CD14-positive monocyte (primary cell): ENCODE measurements around the gene SLC2A9. TPM values are rescaled to one million over a fixed set of nuclear protein-coding genes. Genes with fewer than 3 reads are reported as not detected.

Source experiments
- DNase-seq, 3 donors: peaks; one replicate each; pipeline ENCODE4 v3.0.0-alpha.2; 2011 to 2022
- H2AFZ ChIP-seq: 2 replicates; pipeline ENCODE4 v1.6.0; 2012; ENCODE audit warnings: mild to moderate bottlenecking, low read depth, low read length, inconsistent platforms; ENCODE audit not compliant: insufficient read depth, poor library complexity, severe bottlenecking
- H3K27ac ChIP-seq, 2 donors: 1 replicate in 1 of 2; 2 replicates in 1 of 2; pipeline ENCODE4 v1.5.1; 2012 to 2013; ENCODE audit warnings: low read length in 2 of 2, control low read depth in 1 of 2, inconsistent platforms in 1 of 2, low read depth in 1 of 2, mild to moderate bottlenecking in 1 of 2
- H3K27me3 ChIP-seq, 2 donors: one replicate each; pipeline versions ENCODE4 v1.6.0 to v1.6.1; 2011 to 2013; ENCODE audit warnings: low read length in 2 of 2; ENCODE audit not compliant: control insufficient read depth in 2 of 2, insufficient read depth in 2 of 2
- H3K36me3 ChIP-seq, 2 donors: replicated peaks in 1 of 2; 1 replicate in 1 of 2; 2 replicates in 1 of 2; pipeline versions ENCODE4 v1.5.1 to v1.6.1; 2012 to 2013; ENCODE audit warnings: low read length in 2 of 2, control low read depth in 1 of 2, inconsistent platforms in 1 of 2, mild to moderate bottlenecking in 1 of 2; ENCODE audit not compliant: insufficient read depth in 2 of 2, control insufficient read depth in 1 of 2
- H3K4me1 ChIP-seq, 2 donors: 1 replicate in 1 of 2; 2 replicates in 1 of 2; pipeline versions ENCODE4 v1.5.1 to v1.6.1; 2012 to 2013; ENCODE audit warnings: low read length in 2 of 2, control low read depth in 1 of 2, inconsistent platforms in 1 of 2, mild to moderate bottlenecking in 1 of 2, moderate library complexity in 1 of 2; ENCODE audit not compliant: insufficient read depth in 2 of 2, control insufficient read depth in 1 of 2
- H3K4me2 ChIP-seq: replicated peaks from 2 replicates; pipeline ENCODE3; 2012; ENCODE audit warnings: low read length, moderate library complexity, mild to moderate bottlenecking; ENCODE audit not compliant: poor library complexity, severe bottlenecking; ENCODE audit errors: extremely low read depth
- H3K4me3 ChIP-seq, 3 experiments: fragments of 200-600 bp in 1 of 3; sonication (generic) in 1 of 3; replicated peaks in 1 of 3; 1 replicate in 2 of 3; 2 replicates in 1 of 3; pipeline ENCODE4 v1.5.1; 2011 to 2013; ENCODE audit warnings: low read length in 3 of 3, mild to moderate bottlenecking in 3 of 3, control low read depth in 2 of 3, low read depth in 2 of 3, inconsistent platforms in 1 of 3, moderate library complexity in 1 of 3
- H3K79me2 ChIP-seq: 2 replicates; pipeline ENCODE4 v1.6.0; 2012; ENCODE audit warnings: mild to moderate bottlenecking, control low read depth, inconsistent platforms, low read length, moderate library complexity; ENCODE audit not compliant: insufficient read depth
- H3K9ac ChIP-seq: 2 replicates; pipeline ENCODE4 v1.6.0; 2017; ENCODE audit warnings: low read length, mild to moderate bottlenecking; ENCODE audit not compliant: insufficient read depth, poor library complexity, severe bottlenecking
- H3K9me3 ChIP-seq, 2 donors: replicated peaks in 1 of 2; 1 replicate in 1 of 2; 2 replicates in 1 of 2; pipeline versions ENCODE4 v1.5.1 to v1.6.1; 2012 to 2013; ENCODE audit warnings: low read length in 2 of 2, control low read depth in 1 of 2; ENCODE audit not compliant: control insufficient read depth in 1 of 2, insufficient read depth in 1 of 2
- H4K20me1 ChIP-seq: 2 replicates; pipeline ENCODE4 v1.6.0; 2012; ENCODE audit warnings: mild to moderate bottlenecking, low read length, control low read depth, moderate library complexity; ENCODE audit not compliant: insufficient read depth
- H3K27ac Mint-ChIP-seq, 7 donors: one replicate each; pipeline ENCODE4 v1.8.0; 2020; ENCODE audit warnings: mild to moderate bottlenecking in 7 of 7, mixed read lengths in 7 of 7, moderate library complexity in 6 of 7, inconsistent platforms in 2 of 7
- H3K27me3 Mint-ChIP-seq, 3 donors: one replicate each; pipeline ENCODE4 v1.8.0; 2021 to 2022; ENCODE audit warnings: low read depth in 3 of 3, mild to moderate bottlenecking in 3 of 3, mixed read lengths in 3 of 3, moderate library complexity in 3 of 3, inconsistent platforms in 1 of 3
- H3K36me3 Mint-ChIP-seq, 2 donors: one replicate each; pipeline ENCODE4 v1.8.0; 2020; ENCODE audit warnings: mixed read lengths in 2 of 2, inconsistent platforms in 1 of 2, mild to moderate bottlenecking in 1 of 2
- H3K4me1 Mint-ChIP-seq: one replicate; pipeline ENCODE4 v1.8.0; 2020; ENCODE audit warnings: mild to moderate bottlenecking, mixed read lengths
- H3K4me3 Mint-ChIP-seq, 2 donors: one replicate each; pipeline ENCODE4 v1.8.0; 2020; ENCODE audit warnings: mild to moderate bottlenecking in 2 of 2, mixed read lengths in 2 of 2, moderate library complexity in 1 of 2
- H3K9me3 Mint-ChIP-seq, 7 donors: one replicate each; pipeline ENCODE4 v1.8.0; 2020 to 2022; ENCODE audit warnings: mixed read lengths in 7 of 7, mild to moderate bottlenecking in 6 of 7, moderate library complexity in 6 of 7, inconsistent platforms in 2 of 7
- CTCF ChIP-seq: fragments of 200-600 bp; IDR thresholded peaks from one replicate; pipeline ENCODE4 v1.8.0; 2022; ENCODE audit warnings: antibody characterized with exemption, mild to moderate bottlenecking
- WGBS: methylation state at CpG from one replicate; pipeline ENCODE4 v1.1.5; 2013; ENCODE audit warnings: missing lambda C conversion rate; ENCODE audit not compliant: insufficient coverage; 5-methylcytosine and 5-hydroxymethylcytosine counted together
- intact Hi-C, 2 donors: fragments of 100-400 bp; cut with micrococcal nuclease; formaldehyde crosslinking; loops; one replicate each; pipeline versions ENCODE4 v1.15.0 to v1.15.1; 2023
- polyA plus RNA-seq, 3 donors: library from polyadenylated mRNA; depleted of rRNA in 1 of 3; unstranded in 2 of 3; stranded (reverse) in 1 of 3; fragments of 300-500 nt in 2 of 3; fragments of >200 nt in 1 of 3; fragmentation: Illumina TruSeq in 2 of 3; gene quantifications; 1 replicate in 2 of 3; 2 replicates in 1 of 3; pipeline ENCODE4 v1.2.3, GENCODE V29; 2012 to 2021

SLC2A9 gene
- polyA plus RNA-seq, 3 donors: 27.3 to 38.6 (median 34.7) TPM

GRCh38 chr4:9835430-9835829, 185.9 kb downstream of the SLC2A9 start:
- peak overlapping the region in 1 of 7 donors; percentile 52 for H3K27ac Mint-ChIP-seq
- WGBS: 100% methylated on average over 5 of the region's 5 CpGs
- Histone ChIP-seq H3K4me2 (no peak overlapping the region), H3K4me1 (no peaks in the 10 kb centered on the region), H3K27ac (no peak overlapping the region), H3K27me3 (no peaks in the 10 kb centered on the region), H3K79me2 (no peaks in the 10 kb centered on the region), H3K9me3 (no peaks in the 10 kb centered on the region), H3K4me3 (no peak overlapping the region), H3K36me3 (peaks cover 48 to 68% of the 10 kb centered on the region in 2 donors), H2AFZ (no peak overlapping the region), H4K20me1 (no peaks in the 10 kb centered on the region), H3K9ac (no peak overlapping the region)
- no peak for TF ChIP-seq CTCF
- H3K9me3 Mint-ChIP-seq: peaks cover 0 to 2% (median 0%) of the 10 kb centered on the region in 7 donors
- DNase-seq: no peak
- H3K36me3 Mint-ChIP-seq: peaks cover 57 to 68% of the 10 kb centered on the region in 2 donors
- no peaks in the 10 kb centered on the region for H3K4me1 Mint-ChIP-seq
- H3K4me3 Mint-ChIP-seq: no peak overlapping the region
- H3K27me3 Mint-ChIP-seq: no peaks in the 10 kb centered on the region
- intact Hi-C loops: no loop called here

GRCh38 chr4:9833421-9833820, 187.9 kb downstream of the SLC2A9 start:
- 98% methylated on average over 4 of the region's 5 CpGs for WGBS
- H3K27me3 ChIP-seq: no peaks in the 10 kb centered on the region
- H3K9ac ChIP-seq: no peak overlapping the region

More at GRCh38 chr4:9833421-9833820, 187.9 kb downstream of the SLC2A9 start:
- Mint-ChIP-seq H3K4me3 (no peak overlapping the region), H3K36me3 (peaks cover 76 to 85% of the 10 kb centered on the region in 2 donors), H3K9me3 (no peaks in the 10 kb centered on the region), H3K27me3 (no peaks in the 10 kb centered on the region), H3K27ac (no peak overlapping the region), H3K4me1 (no peaks in the 10 kb centered on the region)
- H2AFZ ChIP-seq: no peak overlapping the region
- no peaks in the 10 kb centered on the region for H3K4me1 ChIP-seq
- no peaks in the 10 kb centered on the region for H3K79me2 ChIP-seq
- no peak overlapping the region for H3K4me2 ChIP-seq
- H3K4me3 ChIP-seq: no peak overlapping the region
- DNase-seq: no peak
- no peaks in the 10 kb centered on the region for H3K9me3 ChIP-seq
- H3K36me3 ChIP-seq: peaks cover 48 to 86% of the 10 kb centered on the region in 2 donors
- no peak for TF ChIP-seq CTCF
- no peaks in the 10 kb centered on the region for H4K20me1 ChIP-seq
- intact Hi-C loops: no loop called here
- H3K27ac ChIP-seq: no peak overlapping the region
